NCI-H1092 treated with DMSO at 0.1 percent for 48 hours (cell line): ENCODE data around the gene EIF4E3.

ENCODE experiments used
- DNase-seq: peaks from one replicate; lab custom pipeline; 2025; lab: John Stamatoyannopoulos, UW

Gene EIF4E3

GRCh38 chr3:71647751-71648150 lies 77.5 kb downstream of the EIF4E3 start:
- no peak for DNase-seq

- no peak for DNase-seq
Measured at GRCh38 chr3:71646971-71647370, 78.2 kb downstream of the EIF4E3 start.

DNA sequence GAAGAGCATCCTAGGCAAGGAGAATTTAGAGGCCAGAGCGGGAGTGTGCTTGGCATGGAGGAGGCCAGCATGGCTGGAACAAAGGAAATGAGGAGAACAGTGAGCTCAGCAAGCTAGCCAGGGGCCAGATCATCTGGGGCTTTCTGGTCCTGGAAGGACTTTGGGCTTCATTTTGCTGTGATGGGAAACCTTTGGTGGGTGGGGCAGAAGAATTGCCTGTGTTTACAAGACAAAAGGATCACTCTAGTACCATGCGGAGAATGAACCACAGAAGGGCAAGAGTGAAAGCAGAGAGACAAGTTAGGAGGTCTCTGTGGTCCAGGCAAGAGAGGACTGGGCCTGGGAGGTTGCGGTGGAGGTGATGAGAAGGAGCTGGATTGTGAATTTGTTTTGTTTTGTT lies 80.1 kb downstream of the EIF4E3 start:
- no peak for DNase-seq

DNA sequence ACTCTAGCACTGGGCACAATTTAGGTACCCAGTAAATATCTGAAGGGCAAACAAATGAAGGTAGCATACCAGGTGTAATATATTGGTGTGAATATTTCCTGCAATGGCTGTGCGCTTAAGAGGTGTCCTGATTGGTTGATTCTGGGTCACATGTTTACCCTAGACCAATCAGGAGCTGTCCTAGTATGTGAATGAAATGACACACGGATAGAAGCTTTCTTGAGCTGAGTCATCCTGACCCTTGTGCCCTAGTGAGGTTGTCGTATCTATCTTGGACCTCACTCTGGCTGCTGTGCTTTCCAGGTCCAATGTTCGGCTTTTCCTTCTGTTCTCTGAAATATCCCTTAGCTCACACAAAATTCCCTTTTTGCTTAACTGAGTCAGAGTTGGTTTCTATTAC lies 83.5 kb downstream of the EIF4E3 start:
- DNase-seq: no peak

DNA sequence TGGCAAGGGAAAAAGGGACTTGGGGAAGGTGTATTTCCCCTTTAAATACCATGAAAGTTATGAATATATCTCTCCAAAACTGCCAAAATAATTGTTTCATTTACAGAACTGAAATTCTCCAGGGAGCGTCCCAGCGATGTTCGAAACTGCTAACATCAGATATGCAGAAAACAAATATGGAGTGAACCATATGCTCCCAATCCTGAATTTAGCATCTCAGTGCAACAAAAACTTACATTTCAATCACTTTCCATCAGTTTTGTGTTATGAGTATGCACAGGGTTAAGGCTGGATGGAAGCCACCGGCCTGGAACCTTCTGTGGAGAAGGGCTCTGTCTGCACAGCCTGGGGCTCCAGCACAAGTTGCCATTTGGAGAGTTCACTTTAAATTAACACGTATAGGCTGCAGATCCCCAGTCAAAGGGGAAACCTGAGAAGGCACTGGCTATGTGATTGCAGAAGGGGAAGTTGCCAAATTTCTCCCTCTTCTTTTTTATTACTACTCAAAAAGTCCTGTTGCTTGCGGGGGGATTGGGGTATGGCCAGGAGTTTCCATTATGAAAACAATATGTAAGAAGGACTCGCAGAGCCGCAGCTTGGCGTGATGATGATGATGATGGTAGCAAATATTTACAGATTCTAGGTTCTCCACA lies 84.7 kb downstream of the EIF4E3 start:
- DNase-seq: no peak

- DNase-seq: no peak
Measured at GRCh38 chr3:71636482-71636881, 88.7 kb downstream of the EIF4E3 start.

DNA sequence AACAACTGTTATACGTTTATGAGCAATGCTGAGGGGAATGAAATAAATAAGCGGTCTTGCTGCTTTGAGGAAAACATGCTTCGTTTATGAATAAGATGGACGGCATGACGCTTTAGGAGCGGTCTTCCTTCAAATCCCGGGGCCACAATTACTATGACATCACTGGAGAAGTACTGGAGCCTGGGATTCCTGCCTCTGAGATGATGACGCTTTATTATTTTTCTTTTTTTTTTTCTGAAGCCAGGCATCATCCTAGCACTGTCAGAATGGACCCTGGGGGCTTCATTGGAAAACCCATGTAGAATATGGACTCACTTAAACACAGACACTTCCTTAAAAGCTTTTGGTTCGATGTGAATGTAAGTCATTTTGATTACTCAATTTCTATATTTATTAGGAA lies 89.2 kb downstream of the EIF4E3 start:
- DNase-seq: no peak

GRCh38 chr3:71634671-71635070 lies 90.5 kb downstream of the EIF4E3 start:
- no peak for DNase-seq

- DNase-seq: no peak
Measured at GRCh38 chr3:71629711-71630110, 95.5 kb downstream of the EIF4E3 start.

DNA sequence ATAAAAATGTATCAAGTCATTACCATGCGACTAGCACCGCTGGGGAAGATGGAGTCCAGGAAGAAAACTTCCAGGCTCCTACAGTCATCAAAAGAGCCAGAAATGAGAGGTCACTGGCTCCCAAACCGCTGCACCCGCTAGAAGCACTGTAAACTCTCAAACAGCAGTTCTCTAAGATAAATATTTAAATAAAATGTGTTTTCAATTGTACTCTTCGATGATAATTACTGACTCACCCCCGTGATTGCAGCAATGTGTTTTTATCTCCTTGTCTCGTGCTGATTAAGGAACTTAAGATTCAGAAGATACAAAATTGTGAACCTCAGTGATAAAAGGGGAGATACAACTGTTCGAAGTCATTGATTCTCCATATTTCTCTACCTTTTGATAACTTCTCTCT lies 95.9 kb downstream of the EIF4E3 start:
- DNase-seq: no peak

GRCh38 chr3:71628522-71628921 lies 96.7 kb downstream of the EIF4E3 start:
- no peak for DNase-seq

- DNase-seq: no peak
Measured at GRCh38 chr3:71625676-71626075, 99.5 kb downstream of the EIF4E3 start.
